Neutrophil (primary cell): ENCODE measurements around the gene JMJD7.

Experiments used
- H3K27ac ChIP-seq: fragments of 200-600 bp; sonication (generic); 2 replicates; pipeline ENCODE4 v1.5.1; 2016; ENCODE audit warnings: mild to moderate bottlenecking, moderate library complexity
- H3K27me3 ChIP-seq: fragments of 200-600 bp; sonication (generic); 2 replicates; pipeline ENCODE4 v1.6.0; 2016; ENCODE audit warnings: mild to moderate bottlenecking
- H3K36me3 ChIP-seq: fragments of 200-600 bp; sonication (generic); 2 replicates; pipeline ENCODE4 v1.5.1; 2017
- H3K4me1 ChIP-seq, 2 experiments: fragments of 200-600 bp in 1 of 2; sonication (generic) in 1 of 2; 1 replicate in 1 of 2; 2 replicates in 1 of 2; pipeline versions ENCODE4 v1.5.1 to v1.6.1; 2013 to 2016; ENCODE audit warnings: low read depth in 1 of 2, low read length in 1 of 2, mild to moderate bottlenecking in 1 of 2, moderate library complexity in 1 of 2; ENCODE audit not compliant: control insufficient read depth in 1 of 2, insufficient read depth in 1 of 2
- H3K4me3 ChIP-seq, 2 experiments: fragments of 200-600 bp in 1 of 2; sonication (generic) in 1 of 2; 1 replicate in 1 of 2; 2 replicates in 1 of 2; pipeline ENCODE4 v1.5.1; 2013 to 2016; ENCODE audit warnings: low read depth in 1 of 2, low read length in 1 of 2, mild to moderate bottlenecking in 1 of 2, moderate library complexity in 1 of 2
- H3K9me3 ChIP-seq: fragments of 200-600 bp; sonication (generic); 2 replicates; pipeline ENCODE4 v1.5.1; 2016
- TF ChIP-seq, protein P1 (sequence below): fragments of 200-600 bp; sonication (generic); IDR thresholded peaks from 2 replicates; pipeline ENCODE4 v1.5.1; 2016; ENCODE audit warnings: antibody characterized with exemption

JMJD7 gene

DNA sequence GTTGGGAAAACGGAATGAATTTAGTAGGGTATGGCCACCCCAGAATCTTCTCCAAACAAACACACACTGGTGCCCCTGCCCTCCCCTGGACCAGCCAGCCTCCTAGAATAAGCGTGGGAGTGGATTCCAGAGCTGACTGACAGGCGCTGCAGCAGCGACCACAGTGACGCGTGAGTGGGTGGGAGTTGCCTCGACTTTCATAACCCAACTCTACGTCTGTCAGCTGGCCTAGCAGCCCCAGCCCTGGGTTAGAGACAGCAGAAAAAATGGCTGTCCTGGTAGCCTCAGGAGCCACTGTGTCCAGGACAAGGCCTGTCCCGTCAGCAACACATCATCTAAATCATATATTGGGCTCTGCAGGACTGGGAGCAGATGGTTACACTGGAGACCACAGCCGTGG, 20.7 kb downstream of the JMJD7 start:
- H3K36me3 ChIP-seq = peaks cover 58% of the 10 kb centered on the region

DNA sequence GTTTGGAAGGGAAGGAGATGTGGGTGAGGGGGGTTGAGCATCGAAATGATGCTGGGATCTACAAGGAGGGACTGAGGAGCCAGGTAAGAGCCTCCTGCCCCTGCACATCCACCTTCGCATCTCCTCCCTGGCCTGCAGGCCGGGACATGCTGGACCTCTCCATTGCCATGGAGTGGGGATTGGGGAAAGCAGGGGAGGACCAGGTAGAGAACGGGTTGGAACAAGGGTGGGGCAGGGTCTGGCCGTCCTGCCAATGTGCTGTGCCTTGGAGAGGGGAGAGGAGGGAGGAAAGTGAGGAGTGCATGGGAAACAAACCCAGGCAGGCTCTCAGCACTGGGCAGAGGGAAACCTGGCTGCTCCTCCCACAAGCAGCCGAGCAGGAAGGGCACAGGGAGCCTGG, 21.3 kb downstream of the JMJD7 start:
- TF ChIP-seq, protein P1, sequence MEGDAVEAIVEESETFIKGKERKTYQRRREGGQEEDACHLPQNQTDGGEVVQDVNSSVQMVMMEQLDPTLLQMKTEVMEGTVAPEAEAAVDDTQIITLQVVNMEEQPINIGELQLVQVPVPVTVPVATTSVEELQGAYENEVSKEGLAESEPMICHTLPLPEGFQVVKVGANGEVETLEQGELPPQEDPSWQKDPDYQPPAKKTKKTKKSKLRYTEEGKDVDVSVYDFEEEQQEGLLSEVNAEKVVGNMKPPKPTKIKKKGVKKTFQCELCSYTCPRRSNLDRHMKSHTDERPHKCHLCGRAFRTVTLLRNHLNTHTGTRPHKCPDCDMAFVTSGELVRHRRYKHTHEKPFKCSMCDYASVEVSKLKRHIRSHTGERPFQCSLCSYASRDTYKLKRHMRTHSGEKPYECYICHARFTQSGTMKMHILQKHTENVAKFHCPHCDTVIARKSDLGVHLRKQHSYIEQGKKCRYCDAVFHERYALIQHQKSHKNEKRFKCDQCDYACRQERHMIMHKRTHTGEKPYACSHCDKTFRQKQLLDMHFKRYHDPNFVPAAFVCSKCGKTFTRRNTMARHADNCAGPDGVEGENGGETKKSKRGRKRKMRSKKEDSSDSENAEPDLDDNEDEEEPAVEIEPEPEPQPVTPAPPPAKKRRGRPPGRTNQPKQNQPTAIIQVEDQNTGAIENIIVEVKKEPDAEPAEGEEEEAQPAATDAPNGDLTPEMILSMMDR = no peak
- Histone ChIP-seq H3K9me3 (no peaks in the 10 kb centered on the region), H3K27me3 (peaks cover 12% of the 10 kb centered on the region), H3K36me3 (peaks cover 53% of the 10 kb centered on the region), H3K4me3 (no peak overlapping the region), H3K4me1 (no peaks in the 10 kb centered on the region), H3K27ac (no peak overlapping the region)

More for the DNA sequence above, 20.7 kb downstream of the JMJD7 start:
- Histone ChIP-seq H3K4me1 (no peaks in the 10 kb centered on the region), H3K27ac (no peak overlapping the region), H3K27me3 (peaks cover 12% of the 10 kb centered on the region), H3K4me3 (no peak overlapping the region), H3K9me3 (no peaks in the 10 kb centered on the region)
- TF ChIP-seq, protein P1 = no peak

DNA sequence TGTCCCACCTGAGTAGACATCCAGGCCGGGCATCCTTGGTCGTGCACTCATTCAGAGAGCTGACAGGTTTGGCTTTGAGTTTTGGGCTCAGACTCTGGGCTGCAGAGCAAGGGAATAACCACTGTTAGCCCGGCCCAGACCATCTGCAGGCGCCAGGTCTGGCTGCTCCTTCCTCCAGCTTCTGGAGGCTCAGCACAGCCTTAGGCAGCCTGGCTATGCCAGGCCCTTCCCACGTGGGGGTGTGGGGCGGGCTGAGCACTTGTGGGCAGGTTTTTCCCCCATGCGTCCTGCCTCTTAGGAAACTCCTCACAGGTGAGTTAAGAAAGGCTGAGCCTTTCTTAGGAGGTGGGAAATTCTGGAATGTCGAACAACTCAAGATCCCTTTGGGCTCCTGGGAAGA, 22.0 kb downstream of the JMJD7 start:
- Histone ChIP-seq H3K27me3 (peaks cover 12% of the 10 kb centered on the region), H3K27ac (no peak overlapping the region), H3K36me3 (peaks cover 46% of the 10 kb centered on the region), H3K4me3 (no peak overlapping the region), H3K9me3 (no peaks in the 10 kb centered on the region), H3K4me1 (no peaks in the 10 kb centered on the region)
- TF ChIP-seq, protein P1 = no peak

DNA sequence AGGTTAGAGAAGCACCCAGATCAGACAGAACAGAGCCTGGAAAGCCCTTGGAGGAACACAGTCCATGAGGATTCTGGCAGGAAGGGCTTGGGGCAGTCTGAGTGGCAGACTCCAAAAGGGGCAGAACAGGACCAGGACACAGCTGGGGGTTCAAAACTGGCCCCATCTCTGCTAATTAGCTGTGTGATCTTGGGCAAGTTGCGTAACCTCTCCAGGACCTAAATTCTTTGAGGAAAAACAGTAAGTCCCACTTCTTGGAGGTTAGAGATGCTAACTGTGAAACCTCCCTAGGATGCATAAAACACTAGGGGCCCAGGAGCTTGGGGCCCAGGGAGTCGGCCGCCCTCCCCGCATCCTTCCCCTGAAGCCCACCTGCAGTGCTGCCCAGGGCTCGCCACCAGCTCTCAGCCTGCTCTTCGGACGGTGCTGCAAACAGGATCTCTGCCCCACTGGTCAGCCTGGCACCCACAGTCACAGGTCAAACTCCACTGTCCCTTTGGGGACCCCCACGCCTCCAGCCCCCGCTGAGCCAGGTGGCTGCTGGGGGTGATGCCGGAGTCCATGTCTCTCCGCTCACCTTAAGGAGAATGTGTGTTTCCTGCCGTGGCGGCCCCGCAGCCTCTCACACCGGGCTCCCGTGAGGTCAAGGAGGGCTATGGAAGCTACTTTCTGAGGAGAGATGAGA, 22.7 kb downstream of the JMJD7 start:
- H3K9me3 ChIP-seq = no peaks in the 10 kb centered on the region

DNA sequence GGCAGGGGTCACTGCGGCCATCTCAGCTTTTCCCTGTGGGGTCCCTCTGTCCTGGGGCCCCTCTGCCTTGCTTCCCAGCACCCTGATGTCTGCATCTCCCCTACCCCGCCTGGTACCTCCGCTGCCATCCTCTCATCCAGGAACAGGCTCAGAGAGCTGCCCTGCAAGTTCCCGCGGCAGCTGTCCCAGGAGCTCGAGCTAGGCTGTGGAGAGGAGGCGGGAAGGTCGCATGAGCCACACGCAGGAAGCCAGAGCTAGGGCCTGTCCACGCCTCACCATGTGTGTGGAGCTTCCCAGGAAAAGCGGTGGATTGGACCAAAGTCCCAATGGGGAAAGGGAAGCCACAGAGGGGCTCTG, 23.3 kb downstream of the JMJD7 start:
- Histone ChIP-seq H3K27me3 (peaks cover 12% of the 10 kb centered on the region), H3K27ac (no peak overlapping the region), H3K4me3 (no peak overlapping the region), H3K4me1 (no peaks in the 10 kb centered on the region), H3K9me3 (no peaks in the 10 kb centered on the region), H3K36me3 (peaks cover 33% of the 10 kb centered on the region)
- TF ChIP-seq, protein P1 = no peak

More for the DNA sequence above, 22.7 kb downstream of the JMJD7 start:
- no peak overlapping the region for H3K27ac ChIP-seq
- H3K4me1 ChIP-seq = no peaks in the 10 kb centered on the region
- TF ChIP-seq, protein P1 = no peak
- H3K27me3 ChIP-seq = peaks cover 12% of the 10 kb centered on the region
- no peak overlapping the region for H3K4me3 ChIP-seq
- peaks cover 38% of the 10 kb centered on the region for H3K36me3 ChIP-seq
